ENCODE results near the gene TSSK6. TPM values are rescaled to one million over a fixed set of nuclear protein-coding genes. Genes with fewer than 3 reads are reported as not detected.

TSSK6 gene
- total and polyA plus RNA-seq, 4 experiments from 2014 or later, result 1.1 to 10.4 (median 5.8) TPM

DNA sequence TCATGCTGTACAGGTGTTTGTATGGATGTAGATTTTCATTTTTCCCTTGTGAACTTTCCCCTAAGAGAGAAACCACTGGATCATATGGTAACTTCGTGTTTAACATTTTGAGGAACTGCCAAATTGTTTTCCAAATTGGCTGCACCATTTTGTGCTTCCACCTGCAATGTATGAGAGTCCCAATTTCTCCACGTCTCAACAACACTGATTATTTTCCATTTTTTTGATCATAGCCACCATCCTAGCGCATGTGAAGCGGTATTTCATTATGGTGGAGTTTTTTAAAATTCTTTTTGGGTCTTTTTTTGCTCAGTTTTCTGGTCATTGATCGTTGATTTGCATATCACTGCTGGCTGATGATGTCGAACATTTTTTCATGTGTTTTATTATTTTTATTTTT lies 5.6 kb upstream of the TSSK6 start:
- H3K9me3 ChIP-seq (ENCODE audit: control insufficient read depth in 1 of 2, low read length in 2 of 2), result no peaks in the 10 kb centered on the region
- peaks cover 24% of the 10 kb centered on the region for H3K4me1 ChIP-seq (ENCODE audit: insufficient read depth, low read length)
- H3K36me3 ChIP-seq (ENCODE audit: insufficient read depth, low read length), result peaks cover 8% of the 10 kb centered on the region
- H3K4me3 ChIP-seq (ENCODE audit: low read length in 2 of 2), result no peak overlapping the region
- POLR2A ChIA-PET (ENCODE audit: partially characterized antibody), result no interaction called here
- intact Hi-C loops (cut with micrococcal nuclease), result no loop called here
- Mint-ChIP-seq H3K4me3 (no peak overlapping the region), H3K9me3 (no peaks in the 10 kb centered on the region), H3K36me3 (peaks cover 15 to 36% of the 10 kb centered on the region in 2 donors), H3K27ac (peak overlapping the region in 2 of 7 donors; percentile 49 to 66), H3K4me1 (peaks cover 15 to 50% (median 33%) of the 10 kb centered on the region in 4 donors), H3K27me3 (no peaks in the 10 kb centered on the region)
- H3K27me3 ChIP-seq (ENCODE audit: insufficient read depth, low read length), result no peaks in the 10 kb centered on the region
- CTCF ChIA-PET (ENCODE audit: partially characterized antibody), result interaction anchor here (1.4 kb wide), 1 partner anchor 12 kb away, joined by 3 read pairs; no protein-coding TSS in a partner anchor
- DNase-seq, result no peak
- H3K27ac ChIP-seq (ENCODE audit: low read depth, low read length), result no peak overlapping the region

DNA sequence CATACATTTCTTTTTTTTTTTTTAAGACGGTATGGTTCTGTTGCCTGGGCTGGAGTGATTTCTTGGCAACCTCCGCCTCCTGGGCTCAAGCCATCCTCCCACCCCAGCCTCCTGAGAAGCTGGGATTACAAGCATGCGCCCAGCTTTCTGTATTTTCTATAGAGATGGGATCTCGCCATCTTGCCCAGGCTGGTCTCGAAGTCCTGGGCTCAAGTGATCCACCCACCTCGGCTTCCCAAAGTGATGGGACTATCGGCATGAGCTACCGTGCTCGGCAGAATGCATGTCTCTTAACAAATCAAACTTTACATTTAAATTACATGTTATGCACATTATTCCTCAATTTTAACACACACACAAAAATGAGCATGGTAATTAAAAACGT lies 1.9 kb upstream of the TSSK6 start:
- ChIA-PET POLR2A (ENCODE audit: partially characterized antibody) (interaction anchor here (2.0 to 2.8 kb wide), 3 partner anchors 15 to 132 kb away, joined by 5 to 22 read pairs (median 11); no protein-coding TSS in a partner anchor), CTCF (ENCODE audit: partially characterized antibody) (no interaction called here)
- H3K4me1 Mint-ChIP-seq, result peaks cover 15 to 49% (median 32%) of the 10 kb centered on the region in 4 donors
- Histone ChIP-seq H3K9me3 (ENCODE audit: control insufficient read depth in 1 of 2, low read length in 2 of 2) (no peaks in the 10 kb centered on the region), H3K36me3 (ENCODE audit: insufficient read depth, low read length) (no peaks in the 10 kb centered on the region), H3K4me1 (ENCODE audit: insufficient read depth, low read length) (peaks cover 35% of the 10 kb centered on the region), H3K4me3 (ENCODE audit: low read length in 2 of 2) (peak overlapping the region in 1 of 2 donors; percentile 90), H3K27ac (ENCODE audit: low read depth, low read length) (no peak overlapping the region), H3K27me3 (ENCODE audit: insufficient read depth, low read length) (no peaks in the 10 kb centered on the region)
- H3K4me3 Mint-ChIP-seq, result peak overlapping the region; percentile 45 to 99 (median 97)
- H3K27me3 Mint-ChIP-seq, result no peaks in the 10 kb centered on the region
- peaks cover 15 to 24% of the 10 kb centered on the region in 2 donors for H3K36me3 Mint-ChIP-seq
- peaks cover 0 to 1% (median 0%) of the 10 kb centered on the region in 8 donors for H3K9me3 Mint-ChIP-seq
- DNase-seq, result no peak
- H3K27ac Mint-ChIP-seq, result peak overlapping the region in 5 of 7 donors; percentile 24 to 97 (median 53)
- intact Hi-C loops (cut with micrococcal nuclease), result no loop called here

DNA sequence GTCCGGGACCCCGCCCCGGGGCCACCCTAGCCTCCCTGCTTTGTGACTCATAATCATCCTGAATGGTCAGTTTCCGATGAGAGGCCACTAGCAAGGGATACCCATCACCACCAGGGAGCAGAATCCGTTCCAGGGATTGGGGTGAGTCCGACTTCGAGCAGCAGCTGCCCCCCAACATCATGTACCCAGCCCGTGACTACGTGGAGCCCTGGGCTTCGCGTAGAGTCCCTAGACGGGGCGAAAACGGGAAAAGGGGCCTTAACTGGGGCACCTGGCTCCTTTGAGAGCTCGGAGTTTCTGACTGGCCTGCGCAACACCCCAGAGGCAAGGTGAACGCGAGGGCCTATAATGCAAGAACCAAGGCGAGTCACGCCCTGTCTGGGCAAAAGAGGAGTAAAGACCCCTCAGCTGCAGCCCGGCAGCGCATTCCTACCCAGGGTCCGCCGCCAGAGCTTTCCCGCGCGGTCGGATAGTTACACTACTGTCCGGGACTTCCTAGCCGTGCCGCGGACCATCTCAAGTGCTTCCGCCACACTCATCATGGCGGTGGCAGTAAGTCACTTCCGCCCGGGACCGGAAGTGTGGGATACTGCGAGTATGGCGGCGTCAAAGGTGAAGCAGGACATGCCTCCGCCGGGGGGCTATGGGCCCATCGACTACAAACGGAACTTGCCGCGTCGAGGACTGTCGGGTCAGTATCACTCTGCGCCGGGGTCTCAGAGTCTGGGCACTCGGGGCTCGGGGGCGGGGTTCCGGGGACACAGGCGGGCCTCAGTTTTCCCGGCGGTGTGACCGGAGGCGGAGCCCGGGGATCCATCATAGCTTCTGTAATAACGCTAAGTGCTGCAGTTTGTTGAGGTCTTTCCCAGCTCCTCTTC lies 533 bp upstream of the TSSK6 start, which contains the start of gene NDUFA13:
NDUFA13 (plus strand) TSS at position 584 of the 878 bp plus-strand sequence; CDS start at position 598, 14 bp downstream.
- Mint-ChIP-seq H3K27ac (peak within 1 kb of the TSS; percentile 94 to 98 (median 97)), H3K9me3 (peaks cover 0 to 2% (median 0%) of the 10 kb centered on the region in 8 donors), H3K4me3 (peak within 1 kb of the TSS; percentile 93 to 99 (median 97)), H3K4me1 (peaks cover 16 to 46% (median 29%) of the 10 kb centered on the region in 4 donors), H3K27me3 (no peaks in the 10 kb centered on the region), H3K36me3 (peaks cover 13 to 22% of the 10 kb centered on the region in 2 donors)
- ChIA-PET POLR2A (ENCODE audit: partially characterized antibody) (interaction anchor here (0.5 to 3.2 kb wide), 23 partner anchors 9 to 324 kb away, joined by 3 to 22 read pairs (median 5); partner anchors contain the start of genes BORCS8, GATAD2A, LPAR2 and RFXANK), CTCF (ENCODE audit: partially characterized antibody) (interaction anchor here (0.7 to 1.4 kb wide), 5 partner anchors 16 to 130 kb away, joined by 3 to 7 read pairs (median 4); partner anchors contain the start of gene GMIP)
- H3K4me3 ChIP-seq (ENCODE audit: low read length in 2 of 2), result peak within 1 kb of the TSS; percentile 88 to 90
- intact Hi-C loops (cut with micrococcal nuclease), result loop anchor here (1.0 kb wide), 2 partner anchors 27 to 196 kb away; partner anchors contain the start of genes MAU2 and SUGP1
- peak; percentile 91 to 95 (median 92) for DNase-seq
- no peaks in the 10 kb centered on the region for H3K27me3 ChIP-seq (ENCODE audit: insufficient read depth, low read length)
- no peaks in the 10 kb centered on the region for H3K36me3 ChIP-seq (ENCODE audit: insufficient read depth, low read length)
- H3K4me1 ChIP-seq (ENCODE audit: insufficient read depth, low read length), result peaks cover 35% of the 10 kb centered on the region
- peak within 1 kb of the TSS; percentile 92 for H3K27ac ChIP-seq (ENCODE audit: low read depth, low read length)
- no peaks in the 10 kb centered on the region for H3K9me3 ChIP-seq (ENCODE audit: control insufficient read depth in 1 of 2, low read length in 2 of 2)

DNA sequence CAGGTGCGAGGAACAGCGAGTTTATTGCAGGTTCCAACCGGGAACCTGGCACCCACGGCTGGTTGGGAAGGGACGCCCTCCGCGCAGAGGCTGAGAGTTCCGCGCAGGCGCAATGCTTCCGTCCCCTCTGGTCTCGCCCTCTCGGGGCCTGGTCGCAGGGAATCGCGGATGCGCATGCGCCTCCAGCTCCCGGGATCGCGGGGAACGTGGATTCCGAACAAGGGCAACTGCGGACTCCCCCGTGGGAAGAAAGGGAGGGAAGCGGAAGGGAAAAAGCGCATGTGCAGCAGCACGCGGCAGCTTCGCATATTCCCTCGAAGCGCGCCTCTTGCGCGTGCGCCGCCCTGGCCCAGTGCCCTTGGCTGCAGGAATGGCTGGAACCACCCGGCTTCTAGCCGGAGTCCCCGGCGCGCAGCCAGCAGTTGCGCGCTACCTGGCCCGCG lies 1.1 kb downstream of the TSSK6 start:
- peak overlapping the region in 5 of 8 donors; percentile 8 to 67 (median 53) for H3K4me3 Mint-ChIP-seq
- peak in 1 of 5 donors; percentile 6 for DNase-seq
- H3K27ac ChIP-seq (ENCODE audit: low read depth, low read length), result no peak overlapping the region

DNA sequence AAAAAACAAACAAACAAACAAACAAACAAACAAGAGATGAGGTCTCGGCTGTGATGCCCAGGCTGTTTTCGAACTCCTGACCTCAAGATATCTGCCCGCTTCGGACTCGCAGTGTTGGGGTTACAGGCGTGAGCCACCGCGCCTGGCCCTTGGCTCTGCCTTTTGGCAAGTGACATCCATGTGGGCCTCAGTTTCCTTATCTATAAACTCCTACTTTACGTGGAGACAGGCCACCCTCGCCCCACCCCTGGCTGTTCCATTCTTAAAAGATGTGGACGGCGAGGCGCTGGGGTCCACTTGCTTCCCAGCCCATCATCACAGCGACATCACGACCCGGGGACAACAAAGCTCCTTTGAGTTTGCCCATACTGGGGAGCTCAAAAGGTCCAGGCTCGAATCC lies 1.7 kb downstream of the TSSK6 start:
- Mint-ChIP-seq H3K9me3 (peaks cover 0 to 4% (median 0%) of the 10 kb centered on the region in 8 donors), H3K27ac (peak overlapping the region in 2 of 7 donors; percentile 41 to 58), H3K4me3 (peak overlapping the region in 2 of 8 donors; percentile 51 to 57), H3K4me1 (peaks cover 7 to 28% (median 15%) of the 10 kb centered on the region in 4 donors), H3K27me3 (no peaks in the 10 kb centered on the region), H3K36me3 (peaks cover 0 to 8% of the 10 kb centered on the region in 2 donors)
- H3K9me3 ChIP-seq (ENCODE audit: control insufficient read depth in 1 of 2, low read length in 2 of 2), result no peaks in the 10 kb centered on the region
- no peak overlapping the region for H3K27ac ChIP-seq (ENCODE audit: low read depth, low read length)
- H3K4me1 ChIP-seq (ENCODE audit: insufficient read depth, low read length), result peaks cover 27% of the 10 kb centered on the region
- H3K36me3 ChIP-seq (ENCODE audit: insufficient read depth, low read length), result no peaks in the 10 kb centered on the region
- H3K4me3 ChIP-seq (ENCODE audit: low read length in 2 of 2), result no peak overlapping the region
- intact Hi-C loops (cut with micrococcal nuclease), result no loop called here
- no peak for DNase-seq
- no peaks in the 10 kb centered on the region for H3K27me3 ChIP-seq (ENCODE audit: insufficient read depth, low read length)
- POLR2A ChIA-PET (ENCODE audit: partially characterized antibody), result interaction anchor here (0.9 to 3.2 kb wide), 2 partner anchors 108 to 155 kb away, joined by 3 to 16 read pairs; partner anchors contain the start of genes GATAD2A and ZNF101
- CTCF ChIA-PET (ENCODE audit: partially characterized antibody), result interaction anchor here (2.6 kb wide), 1 partner anchor 23 kb away, joined by 11 read pairs; no protein-coding TSS in a partner anchor

More for the DNA sequence above, 1.1 kb downstream of the TSSK6 start:
- CTCF ChIA-PET (ENCODE audit: partially characterized antibody), result no interaction called here
- intact Hi-C loops (cut with micrococcal nuclease), result no loop called here
- Mint-ChIP-seq H3K4me1 (peaks cover 7 to 31% (median 18%) of the 10 kb centered on the region in 4 donors), H3K27ac (no peak overlapping the region), H3K9me3 (peaks cover 0 to 4% (median 0%) of the 10 kb centered on the region in 8 donors), H3K36me3 (peaks cover 2 to 10% of the 10 kb centered on the region in 2 donors), H3K27me3 (no peaks in the 10 kb centered on the region)
- Histone ChIP-seq H3K4me1 (ENCODE audit: insufficient read depth, low read length) (peaks cover 30% of the 10 kb centered on the region), H3K4me3 (ENCODE audit: low read length in 2 of 2) (no peak overlapping the region), H3K36me3 (ENCODE audit: insufficient read depth, low read length) (no peaks in the 10 kb centered on the region), H3K9me3 (ENCODE audit: control insufficient read depth in 1 of 2, low read length in 2 of 2) (no peaks in the 10 kb centered on the region), H3K27me3 (ENCODE audit: insufficient read depth, low read length) (no peaks in the 10 kb centered on the region)
- POLR2A ChIA-PET (ENCODE audit: partially characterized antibody), result interaction anchor here (0.9 to 3.2 kb wide), 3 partner anchors 56 to 154 kb away, joined by 3 to 16 read pairs (median 14); partner anchors contain the start of genes GATAD2A and ZNF101

DNA sequence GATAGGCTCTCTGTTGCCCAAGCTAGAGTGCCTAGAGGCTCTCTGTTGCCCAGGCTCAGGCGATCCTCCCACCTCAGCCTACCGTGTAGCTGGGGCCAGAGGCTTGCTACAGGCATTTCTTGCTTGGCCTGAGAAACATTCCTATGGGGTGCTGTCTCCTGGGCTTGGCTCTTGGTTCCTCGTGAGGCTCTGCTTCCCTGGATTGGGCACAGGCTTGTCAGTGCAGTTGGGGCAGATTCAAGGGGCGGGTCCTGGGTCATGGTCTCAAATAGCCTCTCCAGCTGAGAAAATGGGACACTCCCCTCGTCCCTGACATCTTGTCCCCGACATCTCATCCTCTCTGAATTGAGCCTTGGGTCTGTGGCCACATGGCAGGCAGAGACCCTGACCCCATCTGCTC lies 4.9 kb downstream of the TSSK6 start:
- peaks cover 12 to 18% of the 10 kb centered on the region in 2 donors for H3K36me3 Mint-ChIP-seq
- intact Hi-C loops (cut with micrococcal nuclease), result no loop called here
- peaks cover 0 to 6% (median 0%) of the 10 kb centered on the region in 8 donors for H3K9me3 Mint-ChIP-seq
- ChIA-PET CTCF (ENCODE audit: partially characterized antibody) (interaction anchor here (1.8 kb wide), 1 partner anchor 20 kb away, joined by 6 read pairs; no protein-coding TSS in a partner anchor), POLR2A (ENCODE audit: partially characterized antibody) (interaction anchor here (1.1 to 1.5 kb wide), 2 partner anchors 18 to 146 kb away, joined by 3 read pairs; no protein-coding TSS in a partner anchor)
- H3K27ac ChIP-seq (ENCODE audit: low read depth, low read length), result no peak overlapping the region
- H3K27ac Mint-ChIP-seq, result peak overlapping the region in 4 of 7 donors; percentile 44 to 70 (median 70)
- no peaks in the 10 kb centered on the region for H3K27me3 Mint-ChIP-seq
- no peak for DNase-seq
- peaks cover 12% of the 10 kb centered on the region for H3K36me3 ChIP-seq (ENCODE audit: insufficient read depth, low read length)
- H3K4me3 Mint-ChIP-seq, result no peak overlapping the region
- no peaks in the 10 kb centered on the region for H3K27me3 ChIP-seq (ENCODE audit: insufficient read depth, low read length)
- H3K9me3 ChIP-seq (ENCODE audit: control insufficient read depth in 1 of 2, low read length in 2 of 2), result no peaks in the 10 kb centered on the region
- peaks cover 0 to 3% (median under 1%) of the 10 kb centered on the region in 4 donors for H3K4me1 Mint-ChIP-seq
- peaks cover 9% of the 10 kb centered on the region for H3K4me1 ChIP-seq (ENCODE audit: insufficient read depth, low read length)
- no peak overlapping the region for H3K4me3 ChIP-seq (ENCODE audit: low read length in 2 of 2)
